NB4 (cell line): ENCODE results near the gene TRABD2B.

Source experiments
- CTCF ChIP-seq: IDR thresholded peaks from one replicate; pipeline ENCODE4 v1.5.1; 2012; ENCODE audit warnings: low read depth, low read length
- POLR2A ChIP-seq: IDR thresholded peaks from 2 replicates; pipeline ENCODE4 v1.6.1; 2011; ENCODE audit warnings: mild to moderate bottlenecking; ENCODE audit not compliant: insufficient read length; ENCODE audit errors: extremely low read depth

DNA sequence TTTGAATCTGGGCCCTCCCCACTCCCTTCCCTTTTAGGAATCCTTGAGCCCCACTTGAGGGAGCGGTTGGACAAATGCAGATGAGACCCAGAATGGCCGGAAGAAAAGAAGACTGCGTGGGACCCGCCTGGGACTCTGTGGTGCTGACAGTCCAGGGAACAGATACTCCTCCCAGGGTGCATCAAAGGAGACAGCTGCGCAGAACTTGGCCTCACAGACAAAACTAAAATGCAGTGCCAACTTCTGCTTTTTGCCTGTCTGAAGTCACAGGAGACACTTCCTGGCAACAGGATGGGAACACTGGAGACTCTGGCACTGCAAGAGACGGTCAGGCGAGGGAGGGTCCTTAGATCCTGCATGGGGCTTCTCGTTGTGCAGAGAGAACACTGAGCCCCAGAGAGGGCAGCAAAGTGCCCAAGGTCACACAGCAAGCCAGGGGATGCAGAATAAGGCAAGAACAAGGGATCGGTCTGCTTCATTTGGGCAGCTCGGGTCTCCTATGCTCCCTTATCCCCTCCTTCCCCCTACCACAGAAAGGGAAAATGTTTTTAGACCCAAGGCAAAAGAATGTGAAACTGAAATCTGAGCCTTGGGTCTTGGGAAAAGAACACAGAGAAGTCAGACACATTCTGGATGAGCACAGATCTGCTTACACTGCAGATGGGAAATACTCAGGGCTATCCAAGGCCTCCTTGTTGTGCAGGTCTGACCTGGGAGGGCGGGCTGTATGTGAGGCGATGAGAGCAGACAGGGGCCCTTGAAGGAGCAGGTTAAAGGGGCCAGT lies 182.4 kb downstream of the TRABD2B start:
- TF ChIP-seq POLR2A (no peak), CTCF (no peak)
